HepG2 (cell line): ENCODE data around the gene ACER2. TPM values are rescaled to one million over a fixed set of nuclear protein-coding genes. Genes with fewer than 3 reads are reported as not detected.

Experiments used
- AKAP8 ChIP-seq: sonication (generic); formaldehyde crosslinking; IDR thresholded peaks from 2 replicates; pipeline ENCODE4 v1.5.1; 2020; ENCODE audit warnings: mild to moderate bottlenecking, missing genetic modification reagents
- CBX2 ChIP-seq, 2 experiments: fragments of 200-600 bp in 1 of 2; sonication (generic); formaldehyde crosslinking in 1 of 2; IDR thresholded peaks; 2 replicates each; pipeline versions ENCODE4 v1.7.0 to v1.8.1; 2018 to 2022; ENCODE audit warnings: low read depth in 2 of 2, low read length in 1 of 2, mild to moderate bottlenecking in 1 of 2, missing genetic modification reagents in 1 of 2
- ETV5 ChIP-seq: IDR thresholded peaks from 2 replicates; pipeline ENCODE4 v1.6.1; 2018; ENCODE audit warnings: missing biosample characterization, missing genetic modification reagents, inconsistent platforms, borderline replicate concordance
- FOXA3 ChIP-seq: IDR thresholded peaks from 2 replicates; pipeline ENCODE4 v1.6.1; 2016; ENCODE audit warnings: missing genetic modification reagents, missing compliant biosample characterization
- KAT2B ChIP-seq: fragments of 150-350 bp; IDR thresholded peaks from 2 replicates; pipeline ENCODE4 v1.6.1; 2014; ENCODE audit warnings: low read depth, low read length, borderline replicate concordance
- LCORL ChIP-seq, 2 experiments: fragments of 450-650 bp in 1 of 2; sonication (generic) in 1 of 2; formaldehyde crosslinking in 1 of 2; IDR thresholded peaks; 2 replicates each; pipeline versions ENCODE4 v1.5.0 to v1.6.1; 2017 to 2020; ENCODE audit warnings: antibody characterized with exemption in 1 of 2, missing genetic modification reagents in 1 of 2
- MXI1 ChIP-seq: IDR thresholded peaks from 3 replicates; pipeline ENCODE4 v1.6.1; 2012; ENCODE audit warnings: low read depth, low read length, inconsistent platforms, borderline replicate concordance
- RARG ChIP-seq: sonication (generic); formaldehyde crosslinking; IDR thresholded peaks from 2 replicates; pipeline ENCODE4 v1.4.0; 2020; ENCODE audit warnings: low read depth, mild to moderate bottlenecking, missing genetic modification reagents
- SOX5 ChIP-seq: IDR thresholded peaks from 2 replicates; pipeline ENCODE4 v1.6.1; 2016; ENCODE audit warnings: borderline replicate concordance
- SP140L ChIP-seq: sonication (generic); formaldehyde crosslinking; IDR thresholded peaks from 2 replicates; pipeline ENCODE4 v1.4.0; 2020; ENCODE audit warnings: missing genetic modification reagents, borderline replicate concordance
- THYN1 ChIP-seq: sonication (generic); formaldehyde crosslinking; IDR thresholded peaks from 2 replicates; pipeline ENCODE4 v1.8.1; 2023; ENCODE audit warnings: low read depth, mild to moderate bottlenecking, moderate library complexity, missing genetic modification reagents, borderline replicate concordance
- U2AF2 ChIP-seq: fragments of 200-400 bp; formaldehyde crosslinking; IDR thresholded peaks from 2 replicates; pipeline ENCODE4 v1.6.1; 2017; ENCODE audit warnings: low read depth, mild to moderate bottlenecking, low read length
- ZC3H4 ChIP-seq: sonication (generic); formaldehyde crosslinking; IDR thresholded peaks from 2 replicates; pipeline ENCODE4 v1.4.0; 2020; ENCODE audit warnings: missing genetic modification reagents, borderline replicate concordance
- ZNF224 ChIP-seq: sonication (generic); formaldehyde crosslinking; IDR thresholded peaks from 2 replicates; pipeline ENCODE4 v1.5.0; 2020; ENCODE audit warnings: mild to moderate bottlenecking, missing genetic modification reagents
- ZNF367 ChIP-seq: sonication (generic); formaldehyde crosslinking; IDR thresholded peaks from 2 replicates; pipeline ENCODE4 v1.4.0; 2020; ENCODE audit warnings: missing genetic modification reagents, borderline replicate concordance
- ZNF674 ChIP-seq: sonication (generic); formaldehyde crosslinking; IDR thresholded peaks from 2 replicates; pipeline ENCODE4 v1.5.0; 2020; ENCODE audit warnings: low read depth, mild to moderate bottlenecking, missing genetic modification reagents
- ZNF792 ChIP-seq: IDR thresholded peaks from 2 replicates; pipeline ENCODE4 v1.6.1; 2016
- polyA plus RNA-seq, 8 experiments: library from polyadenylated mRNA; depleted of rRNA in 3 of 8; stranded (reverse) in 7 of 8; unstranded in 1 of 8; fragments of >200 nt; fragmentation: Illumina TruSeq in 4 of 8; extraction: Trizol in 4 of 8; gene quantifications; 2 replicates each; pipeline versions ENCODE4 v1.2.1 to v1.2.3, GENCODE V29; 2011 to 2016; ENCODE audit warnings: low read depth in 4 of 8, missing spikeins in 1 of 8, mixed read lengths in 1 of 8; ENCODE audit not compliant: insufficient read depth in 1 of 8
- total RNA-seq, 5 experiments: library from RNA; depleted of rRNA; stranded (reverse); fragments of >200 nt; fragmentation: Illumina TruSeq; extraction: Trizol; gene quantifications; 2 replicates each; pipeline ENCODE4 v1.2.3, GENCODE V29; 2016; ENCODE audit warnings: low read depth in 1 of 5
- TF ChIP-seq, protein P1 (sequence below): sonication (generic); formaldehyde crosslinking; IDR thresholded peaks from 2 replicates; pipeline ENCODE4 v1.5.1; 2020; ENCODE audit warnings: mild to moderate bottlenecking, missing genetic modification reagents
- TF ChIP-seq, protein P2 (sequence below): sonication (generic); formaldehyde crosslinking; IDR thresholded peaks from 2 replicates; pipeline ENCODE4 v1.8.0; 2022; ENCODE audit warnings: low read depth, missing genetic modification reagents
- TF ChIP-seq, protein P3 (sequence below): sonication (generic); formaldehyde crosslinking; IDR thresholded peaks from 2 replicates; pipeline ENCODE4 v1.8.0; 2022; ENCODE audit warnings: mild to moderate bottlenecking, missing genetic modification reagents, moderate library complexity
- TF ChIP-seq, protein P4 (sequence below): sonication (generic); formaldehyde crosslinking; IDR thresholded peaks from 2 replicates; pipeline ENCODE4 v1.4.0; 2020; ENCODE audit warnings: mild to moderate bottlenecking, missing genetic modification reagents

The ACER2 gene
- total and polyA plus RNA-seq, 2 of the 13 experiments (the other 11 are each of a cell fraction or from before 2014, with no cell fraction given): 1.9 to 3.4 TPM

DNA sequence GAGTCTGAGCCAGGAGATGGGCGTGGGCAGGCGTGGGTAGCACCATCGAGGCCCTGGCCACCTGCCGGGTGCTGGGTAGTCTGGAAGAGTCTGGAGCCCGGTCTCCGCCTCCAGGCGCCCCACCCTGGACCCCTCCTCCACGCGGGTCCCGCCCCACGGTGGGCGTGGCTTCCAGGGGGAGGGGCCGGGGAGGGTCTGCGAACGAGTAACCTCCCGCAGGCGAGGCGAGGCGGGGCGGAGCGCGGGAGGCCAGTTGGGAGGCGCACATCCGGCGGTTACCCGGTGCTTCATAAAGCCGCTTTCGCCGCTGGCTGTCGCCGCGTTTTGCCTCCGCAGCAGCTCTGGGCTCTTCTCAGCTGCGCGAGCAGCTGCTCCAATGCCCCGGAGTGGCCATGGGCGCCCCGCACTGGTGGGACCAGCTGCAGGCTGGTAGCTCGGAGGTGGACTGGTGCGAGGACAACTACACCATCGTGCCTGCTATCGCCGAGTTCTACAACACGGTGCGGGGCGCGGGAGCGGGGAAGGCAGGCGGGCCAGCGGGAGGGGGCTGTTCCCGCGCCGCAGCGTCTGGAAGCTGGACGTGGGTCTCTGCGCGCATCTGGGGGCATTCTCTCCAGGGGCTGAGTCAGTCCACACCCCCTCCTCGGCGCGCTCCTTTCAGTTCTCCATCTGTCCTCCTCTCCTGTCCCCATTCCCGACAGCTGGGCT, at the start of gene ACER2 (continued):
- TF ChIP-seq KAT2B (no peak), MXI1 (peak; percentile 83), FOXA3 (CRISPR knock-in tag) (peak; percentile 14; the same call in 1 of the 2 replicates), THYN1 (CRISPR knock-in tag) (no peak), LCORL (IDR thresholded peaks at IDR 0.05) (no peak), LCORL (CRISPR knock-in tag; IDR thresholded peaks at IDR 0.05) (peak; percentile 71), SP140L (no peak), U2AF2 (no peak), AKAP8 (no peak), ZNF792 (no peak), SOX5 (peak; percentile 18; the same call in 1 of the 2 replicates), ETV5 (CRISPR knock-in tag) (peak; percentile 87), ZNF674 (CRISPR knock-in tag) (no peak), ZNF367 (CRISPR knock-in tag) (no peak), CBX2 (IDR thresholded peaks at IDR 0.05; ENCODE audit: low read depth, low read length) (no peak), CBX2 (CRISPR knock-in tag; IDR thresholded peaks at IDR 0.05; ENCODE audit: low read depth) (no peak), RARG (CRISPR knock-in tag) (no peak), ZC3H4 (CRISPR knock-in tag) (no peak), ZNF224 (no peak)
- TF ChIP-seq, protein P1, sequence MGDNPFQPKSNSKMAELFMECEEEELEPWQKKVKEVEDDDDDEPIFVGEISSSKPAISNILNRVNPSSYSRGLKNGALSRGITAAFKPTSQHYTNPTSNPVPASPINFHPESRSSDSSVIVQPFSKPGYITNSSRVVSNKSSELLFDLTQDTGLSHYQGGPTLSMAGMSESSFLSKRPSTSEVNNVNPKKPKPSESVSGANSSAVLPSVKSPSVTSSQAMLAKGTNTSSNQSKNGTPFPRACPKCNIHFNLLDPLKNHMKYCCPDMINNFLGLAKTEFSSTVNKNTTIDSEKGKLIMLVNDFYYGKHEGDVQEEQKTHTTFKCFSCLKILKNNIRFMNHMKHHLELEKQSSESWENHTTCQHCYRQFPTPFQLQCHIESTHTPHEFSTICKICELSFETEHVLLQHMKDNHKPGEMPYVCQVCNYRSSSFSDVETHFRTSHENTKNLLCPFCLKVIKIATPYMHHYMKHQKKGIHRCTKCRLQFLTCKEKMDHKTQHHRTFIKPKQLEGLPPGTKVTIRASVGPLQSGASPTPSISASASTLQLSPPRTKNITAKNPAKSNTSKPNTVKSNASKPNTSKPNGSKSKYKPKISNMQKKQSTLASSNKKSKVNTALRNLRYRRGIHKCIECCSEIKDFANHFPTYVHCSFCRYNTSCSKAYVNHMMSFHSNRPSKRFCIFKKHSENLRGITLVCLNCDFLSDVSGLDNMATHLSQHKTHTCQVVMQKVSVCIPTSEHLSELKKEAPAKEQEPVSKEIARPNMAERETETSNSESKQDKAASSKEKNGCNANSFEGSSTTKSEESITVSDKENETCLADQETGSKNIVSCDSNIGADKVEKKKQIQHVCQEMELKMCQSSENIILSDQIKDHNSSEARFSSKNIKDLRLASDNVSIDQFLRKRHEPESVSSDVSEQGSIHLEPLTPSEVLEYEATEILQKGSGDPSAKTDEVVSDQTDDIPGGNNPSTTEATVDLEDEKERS: no peak
- TF ChIP-seq, protein P2, sequence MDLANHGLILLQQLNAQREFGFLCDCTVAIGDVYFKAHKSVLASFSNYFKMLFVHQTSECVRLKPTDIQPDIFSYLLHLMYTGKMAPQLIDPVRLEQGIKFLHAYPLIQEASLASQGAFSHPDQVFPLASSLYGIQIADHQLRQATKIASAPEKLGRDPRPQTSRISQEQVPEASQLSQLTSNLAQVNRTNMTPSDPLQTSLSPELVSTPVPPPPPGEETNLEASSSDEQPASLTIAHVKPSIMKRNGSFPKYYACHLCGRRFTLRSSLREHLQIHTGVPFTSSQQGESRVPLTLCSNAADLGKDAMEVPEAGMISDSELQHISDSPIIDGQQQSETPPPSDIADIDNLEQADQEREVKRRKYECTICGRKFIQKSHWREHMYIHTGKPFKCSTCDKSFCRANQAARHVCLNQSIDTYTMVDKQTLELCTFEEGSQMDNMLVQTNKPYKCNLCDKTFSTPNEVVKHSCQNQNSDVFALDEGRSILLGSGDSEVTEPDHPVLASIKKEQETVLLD (CRISPR knock-in tag): peak; percentile 52; the same call in 1 of the 2 replicates
- TF ChIP-seq, protein P3, sequence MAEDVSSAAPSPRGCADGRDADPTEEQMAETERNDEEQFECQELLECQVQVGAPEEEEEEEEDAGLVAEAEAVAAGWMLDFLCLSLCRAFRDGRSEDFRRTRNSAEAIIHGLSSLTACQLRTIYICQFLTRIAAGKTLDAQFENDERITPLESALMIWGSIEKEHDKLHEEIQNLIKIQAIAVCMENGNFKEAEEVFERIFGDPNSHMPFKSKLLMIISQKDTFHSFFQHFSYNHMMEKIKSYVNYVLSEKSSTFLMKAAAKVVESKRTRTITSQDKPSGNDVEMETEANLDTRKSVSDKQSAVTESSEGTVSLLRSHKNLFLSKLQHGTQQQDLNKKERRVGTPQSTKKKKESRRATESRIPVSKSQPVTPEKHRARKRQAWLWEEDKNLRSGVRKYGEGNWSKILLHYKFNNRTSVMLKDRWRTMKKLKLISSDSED (CRISPR knock-in tag): no peak
- TF ChIP-seq, protein P4, sequence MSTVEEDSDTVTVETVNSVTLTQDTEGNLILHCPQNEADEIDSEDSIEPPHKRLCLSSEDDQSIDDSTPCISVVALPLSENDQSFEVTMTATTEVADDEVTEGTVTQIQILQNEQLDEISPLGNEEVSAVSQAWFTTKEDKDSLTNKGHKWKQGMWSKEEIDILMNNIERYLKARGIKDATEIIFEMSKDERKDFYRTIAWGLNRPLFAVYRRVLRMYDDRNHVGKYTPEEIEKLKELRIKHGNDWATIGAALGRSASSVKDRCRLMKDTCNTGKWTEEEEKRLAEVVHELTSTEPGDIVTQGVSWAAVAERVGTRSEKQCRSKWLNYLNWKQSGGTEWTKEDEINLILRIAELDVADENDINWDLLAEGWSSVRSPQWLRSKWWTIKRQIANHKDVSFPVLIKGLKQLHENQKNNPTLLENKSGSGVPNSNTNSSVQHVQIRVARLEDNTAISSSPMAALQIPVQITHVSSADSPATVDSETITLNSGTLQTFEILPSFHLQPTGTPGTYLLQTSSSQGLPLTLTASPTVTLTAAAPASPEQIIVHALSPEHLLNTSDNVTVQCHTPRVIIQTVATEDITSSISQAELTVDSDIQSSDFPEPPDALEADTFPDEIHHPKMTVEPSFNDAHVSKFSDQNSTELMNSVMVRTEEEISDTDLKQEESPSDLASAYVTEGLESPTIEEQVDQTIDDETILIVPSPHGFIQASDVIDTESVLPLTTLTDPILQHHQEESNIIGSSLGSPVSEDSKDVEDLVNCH: 0 out of 2 replicates have a peak, but pooled peaks have one; percentile 6
